Esophagus squamous epithelium (tissue), 4 donors: ENCODE results near the gene CCDC50.

Experiments used
- POLR2A ChIP-seq, 4 donors: fragments of 450-650 bp; IDR thresholded peaks; one replicate each; pipeline ENCODE4 v1.6.1; 2017; ENCODE audit warnings: antibody characterized with exemption in 4 of 4, mild to moderate bottlenecking in 4 of 4, moderate library complexity in 3 of 4
- TF ChIP-seq, protein P1 (sequence below), 6 experiments: fragments of 450-650 bp in 4 of 6; fragments of 200-600 bp in 2 of 6; sonication (generic) in 2 of 6; IDR thresholded peaks; one replicate each; pipeline ENCODE4 v1.5.1; 2016 to 2019; ENCODE audit warnings: antibody characterized with exemption in 6 of 6, mild to moderate bottlenecking in 4 of 6, moderate library complexity in 4 of 6

DNA sequence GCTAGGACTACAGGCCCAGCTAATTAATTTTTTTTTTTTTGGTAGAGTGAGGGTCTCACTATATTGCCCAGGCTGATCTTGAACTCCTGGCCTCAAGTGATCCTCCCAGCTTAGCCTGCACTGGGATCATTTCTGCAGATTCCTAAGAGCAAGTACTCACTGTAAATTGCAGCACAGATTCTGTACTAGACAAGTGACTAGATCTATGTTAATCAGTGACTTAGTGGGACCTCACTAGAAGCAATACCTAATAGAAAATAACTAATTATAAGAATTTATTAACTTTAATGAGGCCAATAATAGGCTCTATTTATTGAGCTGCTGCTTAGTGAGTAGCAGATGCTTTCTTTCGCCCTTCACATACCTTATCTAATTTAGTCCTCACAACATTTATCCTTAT lies 11.8 kb downstream of the CCDC50 start:
- TF ChIP-seq, protein P1, sequence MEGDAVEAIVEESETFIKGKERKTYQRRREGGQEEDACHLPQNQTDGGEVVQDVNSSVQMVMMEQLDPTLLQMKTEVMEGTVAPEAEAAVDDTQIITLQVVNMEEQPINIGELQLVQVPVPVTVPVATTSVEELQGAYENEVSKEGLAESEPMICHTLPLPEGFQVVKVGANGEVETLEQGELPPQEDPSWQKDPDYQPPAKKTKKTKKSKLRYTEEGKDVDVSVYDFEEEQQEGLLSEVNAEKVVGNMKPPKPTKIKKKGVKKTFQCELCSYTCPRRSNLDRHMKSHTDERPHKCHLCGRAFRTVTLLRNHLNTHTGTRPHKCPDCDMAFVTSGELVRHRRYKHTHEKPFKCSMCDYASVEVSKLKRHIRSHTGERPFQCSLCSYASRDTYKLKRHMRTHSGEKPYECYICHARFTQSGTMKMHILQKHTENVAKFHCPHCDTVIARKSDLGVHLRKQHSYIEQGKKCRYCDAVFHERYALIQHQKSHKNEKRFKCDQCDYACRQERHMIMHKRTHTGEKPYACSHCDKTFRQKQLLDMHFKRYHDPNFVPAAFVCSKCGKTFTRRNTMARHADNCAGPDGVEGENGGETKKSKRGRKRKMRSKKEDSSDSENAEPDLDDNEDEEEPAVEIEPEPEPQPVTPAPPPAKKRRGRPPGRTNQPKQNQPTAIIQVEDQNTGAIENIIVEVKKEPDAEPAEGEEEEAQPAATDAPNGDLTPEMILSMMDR (IDR thresholded peaks at IDR 0.05): no peak
- TF ChIP-seq POLR2A (IDR thresholded peaks at IDR 0.05): no peak
